Panc1 (cell line): ENCODE data around the gene MUC7. TPM values are rescaled to one million over a fixed set of nuclear protein-coding genes. Genes with fewer than 3 reads are reported as not detected.

Source experiments
- ATAC-seq: fragments of 200-7000 bp; cut with Tn5 transposase; 2 replicates; pipeline ENCODE4 v1.9.1; 2020; ENCODE audit warnings: mild to moderate bottlenecking, moderate library complexity
- BruUV-seq: library from RNA; stranded (reverse); fragments of 400-500 nt; replicated peaks from 2 replicates; lab custom pipeline; 2021; lab: Mats Ljungman, UMichigan
- CTCF ChIA-PET: fragments of 300-600 bp; sonication (Branson Sonifier 250); formaldehyde crosslinking; loops from one replicate; lab custom pipeline; 2022; ENCODE audit warnings: antibody characterized with exemption; lab: Charles Lee
- POLR2A ChIA-PET: fragments of 300-600 bp; sonication (Branson Sonifier 250); formaldehyde crosslinking; loops from one replicate; lab custom pipeline; 2022; ENCODE audit warnings: antibody characterized with exemption; lab: Charles Lee
- DNase-seq: peaks from one replicate; pipeline ENCODE4 v3.0.0-alpha.2; 2010; ENCODE audit warnings: low read depth, low spot score
- H3K27ac ChIP-seq: 2 replicates; pipeline ENCODE4 v1.5.1; 2011; ENCODE audit warnings: mild to moderate bottlenecking, low read length, inconsistent platforms
- H3K27me3 ChIP-seq: fragments of 200-500 bp; sonication (Bioruptor generic); 2 replicates; pipeline ENCODE4 v1.6.0; 2014; ENCODE audit warnings: low read length, inconsistent platforms; ENCODE audit not compliant: control insufficient read depth, insufficient read depth
- H3K36me3 ChIP-seq: fragments of 200-500 bp; sonication (Bioruptor generic); 2 replicates; pipeline ENCODE4 v1.5.1; 2014; ENCODE audit warnings: inconsistent platforms, mild to moderate bottlenecking, low read length, moderate library complexity; ENCODE audit not compliant: control insufficient read depth, insufficient read depth
- H3K4me1 ChIP-seq: 2 replicates; pipeline ENCODE4 v1.5.1; 2011; ENCODE audit warnings: inconsistent platforms, mild to moderate bottlenecking, low read length, moderate library complexity; ENCODE audit not compliant: control insufficient read depth, insufficient read depth
- H3K4me3 ChIP-seq, 2 experiments: 2 replicates each; pipeline ENCODE4 v1.5.1; 2011 to 2012; ENCODE audit warnings: low read depth in 2 of 2, low read length in 2 of 2, mild to moderate bottlenecking in 2 of 2, inconsistent platforms in 1 of 2, moderate library complexity in 1 of 2
- H3K9me3 ChIP-seq: fragments of 200-500 bp; sonication (Bioruptor generic); 2 replicates; pipeline ENCODE4 v1.5.1; 2014; ENCODE audit warnings: low read depth, mild to moderate bottlenecking, inconsistent platforms, low read length, moderate library complexity; ENCODE audit not compliant: control insufficient read depth, insufficient read depth
- POLR2AphosphoS5 ChIP-seq: IDR thresholded peaks from 2 replicates; pipeline ENCODE4 v1.6.1; 2012; ENCODE audit warnings: mild to moderate bottlenecking, low read depth, low read length, moderate library complexity
- REST ChIP-seq, 2 experiments: IDR thresholded peaks; 2 replicates each; pipeline ENCODE4 v1.6.1; 2011 to 2012; ENCODE audit warnings: low read depth in 2 of 2, control low read depth in 1 of 2, low read length in 1 of 2, mild to moderate bottlenecking in 1 of 2, moderate library complexity in 1 of 2; ENCODE audit not compliant: insufficient read depth in 1 of 2
- SIN3A ChIP-seq: IDR thresholded peaks from 2 replicates; pipeline ENCODE4 v1.6.1; 2012; ENCODE audit warnings: low read depth, mild to moderate bottlenecking, low read length, moderate library complexity, borderline replicate concordance; ENCODE audit not compliant: insufficient read depth
- TCF7L2 ChIP-seq: IDR thresholded peaks from 2 replicates; pipeline ENCODE4 v1.6.1; 2011; ENCODE audit warnings: mild to moderate bottlenecking, low read depth, low read length, inconsistent platforms
- in situ Hi-C: cut with HindIII; loops from 2 replicates; pipeline ENCODE4 v1.10.0; 2016; ENCODE audit warnings: low sequenced_read_pairs, low pct_unique_long_range_greater_than_20kb
- intact Hi-C: fragments of 100-400 bp; cut with micrococcal nuclease; formaldehyde crosslinking; loops from one replicate; pipeline ENCODE4 v1.10.0; 2022; ENCODE audit not compliant: unreplicated experiment
- total RNA-seq: library from RNA; stranded (reverse); gene quantifications from one replicate; pipeline ENCODE4 v1.2.1, GENCODE V29; 2021; ENCODE audit not compliant: unreplicated experiment
- TF ChIP-seq, protein P1 (sequence below): fragments of 450-650 bp; IDR thresholded peaks from 2 replicates; pipeline ENCODE4 v1.5.1; 2017; ENCODE audit warnings: mild to moderate bottlenecking

Gene MUC7
- total RNA-seq, 1 experiment from 2014 or later, result not detected

DNA sequence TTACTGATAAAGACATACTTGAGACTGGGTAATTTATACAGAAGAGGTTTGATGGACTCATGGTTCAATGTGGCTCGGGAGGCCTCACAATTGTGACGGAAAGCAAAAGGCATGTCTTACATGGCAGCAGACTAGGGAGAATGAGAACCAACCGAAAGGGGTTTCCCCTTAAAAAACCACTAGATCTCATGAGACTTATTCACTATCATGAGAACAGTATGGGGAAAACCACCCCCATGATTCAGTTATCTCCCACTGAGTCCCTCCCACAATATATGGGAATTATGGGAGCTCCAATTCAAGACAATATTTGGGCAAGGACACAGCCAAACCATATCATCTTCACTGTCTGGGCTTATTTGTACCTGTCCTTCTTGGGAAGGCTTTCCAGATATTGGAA, 22.8 kb upstream of the MUC7 start:
- Histone ChIP-seq H3K27me3 (no peaks in the 10 kb centered on the region), H3K4me3 (no peak overlapping the region), H3K4me1 (no peaks in the 10 kb centered on the region), H3K27ac (no peak overlapping the region), H3K9me3 (no peaks in the 10 kb centered on the region), H3K36me3 (no peaks in the 10 kb centered on the region)
- BruUV-seq, result no TSS peak
- intact Hi-C loops (no loop called here), in situ Hi-C loops (no loop called here)
- ChIA-PET CTCF (no interaction called here), POLR2A (no interaction called here)
- TF ChIP-seq POLR2AphosphoS5 (no peak), REST (IDR thresholded peaks at IDR 0.05; ENCODE audit: insufficient read depth in 1 of 2, low read depth in 2 of 2, low read length in 1 of 2) (no peak), SIN3A (no peak), TCF7L2 (no peak)
- TF ChIP-seq, protein P1, sequence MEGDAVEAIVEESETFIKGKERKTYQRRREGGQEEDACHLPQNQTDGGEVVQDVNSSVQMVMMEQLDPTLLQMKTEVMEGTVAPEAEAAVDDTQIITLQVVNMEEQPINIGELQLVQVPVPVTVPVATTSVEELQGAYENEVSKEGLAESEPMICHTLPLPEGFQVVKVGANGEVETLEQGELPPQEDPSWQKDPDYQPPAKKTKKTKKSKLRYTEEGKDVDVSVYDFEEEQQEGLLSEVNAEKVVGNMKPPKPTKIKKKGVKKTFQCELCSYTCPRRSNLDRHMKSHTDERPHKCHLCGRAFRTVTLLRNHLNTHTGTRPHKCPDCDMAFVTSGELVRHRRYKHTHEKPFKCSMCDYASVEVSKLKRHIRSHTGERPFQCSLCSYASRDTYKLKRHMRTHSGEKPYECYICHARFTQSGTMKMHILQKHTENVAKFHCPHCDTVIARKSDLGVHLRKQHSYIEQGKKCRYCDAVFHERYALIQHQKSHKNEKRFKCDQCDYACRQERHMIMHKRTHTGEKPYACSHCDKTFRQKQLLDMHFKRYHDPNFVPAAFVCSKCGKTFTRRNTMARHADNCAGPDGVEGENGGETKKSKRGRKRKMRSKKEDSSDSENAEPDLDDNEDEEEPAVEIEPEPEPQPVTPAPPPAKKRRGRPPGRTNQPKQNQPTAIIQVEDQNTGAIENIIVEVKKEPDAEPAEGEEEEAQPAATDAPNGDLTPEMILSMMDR, result no peak
- ATAC-seq (no peak), DNase-seq (no peak)

DNA sequence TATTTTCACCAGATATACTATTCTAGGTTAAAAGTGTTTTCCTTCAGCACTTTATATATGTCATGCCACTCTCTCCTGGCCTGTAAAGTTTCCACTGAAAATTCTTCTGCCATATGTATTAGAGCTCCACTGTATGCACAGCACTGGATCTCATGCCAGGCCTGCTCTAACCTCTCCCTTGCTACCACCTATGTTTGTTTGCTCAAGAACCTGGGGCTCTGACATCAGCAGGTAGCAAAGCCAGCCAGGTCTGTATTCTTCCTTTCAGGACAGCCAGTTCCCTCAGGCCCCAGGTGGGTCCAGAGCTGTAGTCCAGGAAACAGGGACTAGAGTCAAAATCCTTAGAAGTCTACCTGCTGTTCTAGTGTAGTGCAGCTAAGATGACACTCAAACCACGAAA, 19.1 kb upstream of the MUC7 start:
- POLR2A ChIA-PET, result no interaction called here
- Histone ChIP-seq H3K9me3 (no peaks in the 10 kb centered on the region), H3K4me3 (no peak overlapping the region), H3K27ac (no peak overlapping the region), H3K27me3 (no peaks in the 10 kb centered on the region), H3K36me3 (no peaks in the 10 kb centered on the region), H3K4me1 (no peaks in the 10 kb centered on the region)
- intact Hi-C loops (no loop called here), in situ Hi-C loops (no loop called here)
- TF ChIP-seq TCF7L2 (no peak), POLR2AphosphoS5 (no peak), SIN3A (no peak), REST (IDR thresholded peaks at IDR 0.05; ENCODE audit: insufficient read depth in 1 of 2, low read depth in 2 of 2, low read length in 1 of 2) (no peak)
- TF ChIP-seq, protein P1, result no peak
- DNase-seq (no peak), ATAC-seq (no peak)
- BruUV-seq, result no TSS peak
- CTCF ChIA-PET, result no interaction called here
